Transverse colon (tissue), 4 donors: Measurements from ENCODE around the gene GP1BB. TPM values are rescaled to one million over a fixed set of nuclear protein-coding genes. Genes with fewer than 3 reads are reported as not detected.

Experiments used
- DNase-seq: peaks from one replicate; pipeline ENCODE4 v3.0.0-alpha.2; 2019
- H3K27ac ChIP-seq, 4 donors: fragments of 200-600 bp; sonication (generic); 2 replicates each; pipeline ENCODE4 v1.5.1; 2016 to 2018; ENCODE audit warnings: inconsistent platforms in 4 of 4
- H3K27me3 ChIP-seq: fragments of 200-600 bp; sonication (generic); 2 replicates; pipeline ENCODE4 v1.5.1; 2017; ENCODE audit warnings: inconsistent platforms
- H3K36me3 ChIP-seq, 4 donors: fragments of 200-600 bp; sonication (generic); 2 replicates each; pipeline ENCODE4 v1.5.1; 2017 to 2019; ENCODE audit warnings: inconsistent platforms in 4 of 4
- H3K4me1 ChIP-seq, 4 donors: fragments of 200-600 bp; sonication (generic); 2 replicates each; pipeline ENCODE4 v1.5.1; 2017 to 2020; ENCODE audit warnings: inconsistent platforms in 4 of 4
- H3K4me3 ChIP-seq, 4 donors: fragments of 200-600 bp; sonication (generic); 1 replicate in 1 of 4; 2 replicates in 3 of 4; pipeline versions ENCODE4 v1.5.1 to v1.6.1; 2017 to 2019; ENCODE audit warnings: inconsistent platforms in 4 of 4
- H3K9me3 ChIP-seq, 2 donors: fragments of 200-600 bp; sonication (generic); 2 replicates each; pipeline ENCODE4 v1.5.1; 2017 to 2019; ENCODE audit warnings: inconsistent platforms in 2 of 2
- CTCF ChIP-seq, 5 experiments: fragments of 200-600 bp in 3 of 5; fragments of 450-650 bp in 2 of 5; sonication (generic) in 3 of 5; IDR thresholded peaks; 1 replicate in 2 of 5; 2 replicates in 3 of 5; pipeline ENCODE4 v1.5.1; 2016 to 2017; ENCODE audit warnings: antibody characterized with exemption in 5 of 5, inconsistent platforms in 3 of 5, mild to moderate bottlenecking in 2 of 5, moderate library complexity in 1 of 5
- EP300 ChIP-seq: sonication (generic); formaldehyde crosslinking; IDR thresholded peaks from one replicate; pipeline ENCODE4 v1.6.1; 2017; ENCODE audit warnings: antibody characterized with exemption, low read depth
- POLR2A ChIP-seq: fragments of 450-650 bp; IDR thresholded peaks from one replicate; pipeline ENCODE4 v1.6.1; 2016; ENCODE audit warnings: antibody characterized with exemption, mild to moderate bottlenecking, moderate library complexity
- POLR2AphosphoS5 ChIP-seq, 3 donors: sonication (generic); formaldehyde crosslinking; IDR thresholded peaks; one replicate each; pipeline ENCODE4 v1.6.1; 2016; ENCODE audit warnings: antibody characterized with exemption in 3 of 3
- WGBS, 2 donors: methylation state at CpG; one replicate each; pipeline ENCODE4 v1.1.5; 2018; ENCODE audit warnings: low coverage in 1 of 2; 5-methylcytosine and 5-hydroxymethylcytosine counted together
- in situ Hi-C, 4 donors: fragments of 200-750 bp; cut with MboI; loops; one replicate each; pipeline versions ENCODE4 v1.15.0 to v1.15.1; 2017; ENCODE audit warnings: low sequenced_read_pairs in 3 of 4, low pct_ligation_motif_present in 1 of 4, low pct_unique_long_range_greater_than_20kb in 1 of 4
- intact Hi-C: fragments of 100-400 bp; cut with DNase I; formaldehyde crosslinking; loops from one replicate; pipeline ENCODE4 v1.15.1; 2023; ENCODE audit warnings: low total_unique reads
- total RNA-seq, 4 donors: library from RNA; depleted of rRNA; stranded (reverse); fragments of >200 nt; gene quantifications; one replicate each; pipeline ENCODE4 v1.1.0, GENCODE V29; 2016

Gene GP1BB
- total RNA-seq, 4 donors from 2014 or later: 0.41 to 10.3 (median 1.8) TPM

GRCh38 chr22:19751497-19752245 lies 28.3 kb downstream of the GP1BB start:
- intact Hi-C loops (no loop called here), in situ Hi-C loops (no loop called here)
- TF ChIP-seq EP300: no peak
- no peak for TF ChIP-seq CTCF (IDR thresholded peaks at IDR 0.05)
- no peak for TF ChIP-seq POLR2A
- no peak for TF ChIP-seq POLR2AphosphoS5 (IDR thresholded peaks at IDR 0.05)
- 82% methylated on average over 13 of the region's 14 CpGs; no CpG with 5 or more reads in 1 of the 2 donors for WGBS, 2 donors
- no peak overlapping the region for H3K4me3 ChIP-seq
- H3K36me3 ChIP-seq: no peaks in the 10 kb centered on the region
- H3K4me1 ChIP-seq: peaks cover 4 to 14% (median 5%) of the 10 kb centered on the region in 4 donors
- no peak overlapping the region for H3K27ac ChIP-seq
- DNase-seq: no peak
- no peaks in the 10 kb centered on the region for H3K9me3 ChIP-seq
- peaks cover 61% of the 10 kb centered on the region for H3K27me3 ChIP-seq

GRCh38 chr22:19753090-19753842 lies 29.9 kb downstream of the GP1BB start:
- intact Hi-C loops: no loop called here
- no peak for DNase-seq
- in situ Hi-C loops: no loop called here
- no peak overlapping the region for H3K27ac ChIP-seq
- peaks cover 9 to 22% (median 12%) of the 10 kb centered on the region in 4 donors for H3K4me1 ChIP-seq
- peaks cover 77% of the 10 kb centered on the region for H3K27me3 ChIP-seq
- TF ChIP-seq EP300 (no peak), POLR2AphosphoS5 (IDR thresholded peaks at IDR 0.05) (no peak), CTCF (IDR thresholded peaks at IDR 0.05) (no peak), POLR2A (no peak)
- no peak overlapping the region for H3K4me3 ChIP-seq
- H3K9me3 ChIP-seq: no peaks in the 10 kb centered on the region
- no peaks in the 10 kb centered on the region for H3K36me3 ChIP-seq
- 80% methylated on average over 9 of the region's 10 CpGs; no CpG with 5 or more reads in 1 of the 2 donors for WGBS, 2 donors

GRCh38 chr22:19753996-19754700 lies 30.8 kb downstream of the GP1BB start:
- in situ Hi-C loops: no loop called here
- 63% methylated on average over 14 of the region's 14 CpGs; no CpG with 5 or more reads in 1 of the 2 donors for WGBS, 2 donors
- H3K27ac ChIP-seq: no peak overlapping the region

GRCh38 chr22:19754701-19755144 lies 31.4 kb downstream of the GP1BB start:
- peaks cover 92% of the 10 kb centered on the region for H3K27me3 ChIP-seq
- in situ Hi-C loops: no loop called here

More at GRCh38 chr22:19753996-19754700, 30.8 kb downstream of the GP1BB start:
- TF ChIP-seq EP300: no peak
- no peak for TF ChIP-seq POLR2AphosphoS5 (IDR thresholded peaks at IDR 0.05)
- no peaks in the 10 kb centered on the region for H3K9me3 ChIP-seq
- no peak for DNase-seq
- intact Hi-C loops: no loop called here
- H3K36me3 ChIP-seq: no peaks in the 10 kb centered on the region
- peaks cover 86% of the 10 kb centered on the region for H3K27me3 ChIP-seq
- peaks cover 9 to 23% (median 12%) of the 10 kb centered on the region in 4 donors for H3K4me1 ChIP-seq
- no peak overlapping the region for H3K4me3 ChIP-seq

More at GRCh38 chr22:19754701-19755144, 31.4 kb downstream of the GP1BB start:
- no peak overlapping the region for H3K27ac ChIP-seq
- H3K4me1 ChIP-seq: peaks cover 9 to 29% (median 14%) of the 10 kb centered on the region in 4 donors
- DNase-seq: no peak
- intact Hi-C loops: no loop called here
- H3K9me3 ChIP-seq: no peaks in the 10 kb centered on the region
- no peak overlapping the region for H3K4me3 ChIP-seq
- no peaks in the 10 kb centered on the region for H3K36me3 ChIP-seq
- no peak for TF ChIP-seq POLR2AphosphoS5 (IDR thresholded peaks at IDR 0.05)
- no peak for TF ChIP-seq CTCF (IDR thresholded peaks at IDR 0.05)
- no peak for TF ChIP-seq EP300
- TF ChIP-seq POLR2A: no peak
- 35% methylated on average over 14 of the region's 14 CpGs; no CpG with 5 or more reads in 1 of the 2 donors for WGBS, 2 donors
